PC-3 (cell line): ENCODE measurements around the gene ST6GALNAC6. TPM values are rescaled to one million over a fixed set of nuclear protein-coding genes. Genes with fewer than 3 reads are reported as not detected.

Experiments
- ATAC-seq: fragments of 200-7000 bp; cut with Tn5 transposase; 2 replicates; pipeline ENCODE4 v1.9.1; 2020; ENCODE audit warnings: mild to moderate bottlenecking, moderate library complexity
- BruUV-seq: library from RNA; stranded (reverse); fragments of 400-500 nt; replicated peaks from 2 replicates; lab custom pipeline; 2021; lab: Mats Ljungman, UMichigan
- CTCF ChIA-PET: fragments of 300-600 bp; sonication (Branson Sonifier 250); formaldehyde crosslinking; loops from one replicate; lab custom pipeline; 2022; ENCODE audit warnings: antibody characterized with exemption; lab: Charles Lee
- POLR2A ChIA-PET: fragments of 300-600 bp; sonication (Branson Sonifier 250); formaldehyde crosslinking; loops from one replicate; lab custom pipeline; 2022; ENCODE audit warnings: antibody characterized with exemption; ENCODE audit not compliant: unreplicated experiment; lab: Charles Lee
- DNase-seq: peaks from one replicate; pipeline ENCODE4 v3.0.0-alpha.2; 2015
- H2AFZ ChIP-seq: fragments of 300-600 bp; sonication (generic); 2 replicates; pipeline ENCODE4 v1.6.0; 2016; ENCODE audit warnings: antibody characterized with exemption, low read length
- H3F3A ChIP-seq: fragments of 300-600 bp; sonication (generic); one replicate; pipeline ENCODE4 v1.6.0; 2017; ENCODE audit warnings: antibody characterized with exemption, low read length, control low read depth, mild to moderate bottlenecking; ENCODE audit not compliant: unreplicated experiment
- H3K27ac ChIP-seq: fragments of 300-600 bp; sonication (generic); 2 replicates; pipeline ENCODE4 v1.5.1; 2016; ENCODE audit warnings: mild to moderate bottlenecking, low read length
- H3K27me3 ChIP-seq: fragments of 300-600 bp; sonication (generic); 2 replicates; pipeline ENCODE4 v1.6.1; 2016; ENCODE audit warnings: low read length, mixed read lengths
- H3K36me3 ChIP-seq: fragments of 300-600 bp; sonication (generic); 2 replicates; pipeline ENCODE4 v1.6.1; 2016; ENCODE audit warnings: low read depth, mixed run types, low read length, mixed read lengths
- H3K4me1 ChIP-seq: fragments of 300-600 bp; sonication (generic); 2 replicates; pipeline ENCODE4 v1.5.1; 2016; ENCODE audit warnings: low read length; ENCODE audit not compliant: insufficient read depth
- H3K4me2 ChIP-seq: fragments of 300-600 bp; sonication (generic); 2 replicates; pipeline ENCODE4 v1.6.0; 2016; ENCODE audit warnings: low read length
- H3K4me3 ChIP-seq: fragments of 300-600 bp; sonication (generic); 2 replicates; pipeline ENCODE4 v1.5.1; 2016; ENCODE audit warnings: mild to moderate bottlenecking, low read length, mixed read lengths
- H3K79me2 ChIP-seq: fragments of 300-600 bp; sonication (generic); 2 replicates; pipeline ENCODE4 v1.6.1; 2017; ENCODE audit warnings: low read length, mixed read lengths
- H3K9ac ChIP-seq: fragments of 300-600 bp; sonication (generic); 2 replicates; pipeline ENCODE4 v1.6.0; 2016; ENCODE audit warnings: mild to moderate bottlenecking, low read length
- H3K9me2 ChIP-seq: fragments of 300-600 bp; sonication (generic); replicated peaks from 2 replicates; pipeline ENCODE4 v1.6.1; 2016; ENCODE audit warnings: mixed run types, low read length, mixed read lengths
- H3K9me3 ChIP-seq: fragments of 300-600 bp; sonication (generic); 2 replicates; pipeline ENCODE4 v1.6.1; 2016; ENCODE audit warnings: low read length, mixed read lengths
- H4K20me1 ChIP-seq: fragments of 300-600 bp; sonication (generic); 2 replicates; pipeline ENCODE4 v1.6.1; 2016; ENCODE audit warnings: low read length, mixed read lengths
- CTCF ChIP-seq: fragments of 300-600 bp; sonication (generic); conservative IDR thresholded peaks from 2 replicates; pipeline ENCODE4 v1.5.1; 2017; ENCODE audit warnings: antibody characterized with exemption, low read depth, mild to moderate bottlenecking, low read length
- EZH2 ChIP-seq: fragments of 300-600 bp; sonication (generic); IDR thresholded peaks from one replicate; pipeline ENCODE4 v1.6.1; 2017; ENCODE audit warnings: antibody characterized with exemption, mild to moderate bottlenecking, low read length; ENCODE audit not compliant: unreplicated experiment
- EZH2phosphoT487 ChIP-seq: fragments of 300-600 bp; sonication (generic); IDR thresholded peaks from 2 replicates; pipeline ENCODE4 v1.6.1; 2018; ENCODE audit warnings: mild to moderate bottlenecking, antibody characterized with exemption, low read length, borderline replicate concordance
- intact Hi-C: fragments of 100-400 bp; cut with micrococcal nuclease; formaldehyde crosslinking; loops from 2 replicates; pipeline ENCODE4 v1.9.0; 2023
- total RNA-seq: library from RNA; depleted of rRNA; stranded (reverse); fragments of >200 nt; gene quantifications from 2 replicates; pipeline ENCODE4 v1.2.3, GENCODE V29; 2014

Gene ST6GALNAC6
- total RNA-seq, 1 experiment from 2014 or later: 14.5 TPM

- Histone ChIP-seq H3K27ac (peak within 1 kb of the TSS; percentile 5; the same call in 1 of the 2 replicates), H3K9me3 (no peaks in the 10 kb centered on the region), H3K9me2 (no peaks in the 10 kb centered on the region), H2AFZ (peak within 1 kb of the TSS; percentile 41), H3K27me3 (no peaks in the 10 kb centered on the region), H3K4me2 (peak within 1 kb of the TSS; percentile 68), H3K4me3 (peak within 1 kb of the TSS; percentile 53), H4K20me1 (no peaks in the 10 kb centered on the region), H3K4me1 (peaks cover 26% of the 10 kb centered on the region), H3K36me3 (no peaks in the 10 kb centered on the region), H3F3A (no peaks in the 10 kb centered on the region), H3K79me2 (peaks cover 10% of the 10 kb centered on the region), H3K9ac (no peak within 1 kb of the TSS)
- POLR2A ChIA-PET: no interaction called here
- ATAC-seq: peak; percentile 81
- no TSS peak for BruUV-seq
- CTCF ChIA-PET: no interaction called here
- no peak for TF ChIP-seq EZH2
- TF ChIP-seq EZH2phosphoT487: no peak
- no peak for TF ChIP-seq CTCF
- intact Hi-C loops: no loop called here
- peak; percentile 68 for DNase-seq
These were observed 31.1 kb upstream of the ST6GALNAC6 start, which contains the start of gene PIP5KL1 for GRCh38 chr9:127930231-127931091. Gene PIP5KL1, minus strand, starts transcription at chr9:127930777. Its CDS starts 25 bp downstream, at chr9:127930752.

- Histone ChIP-seq H3K27me3 (no peaks in the 10 kb centered on the region), H3K4me2 (no peak overlapping the region), H3K9ac (no peak overlapping the region), H3K79me2 (0 out of 2 replicates have a peak, but pooled peaks cover 1% of the 10 kb centered on the region), H3K9me3 (no peaks in the 10 kb centered on the region), H3K9me2 (no peaks in the 10 kb centered on the region), H3F3A (no peaks in the 10 kb centered on the region), H3K4me1 (peaks cover 25% of the 10 kb centered on the region), H3K27ac (no peak overlapping the region), H4K20me1 (no peaks in the 10 kb centered on the region), H2AFZ (no peak overlapping the region), H3K4me3 (no peak overlapping the region), H3K36me3 (no peaks in the 10 kb centered on the region)
- TF ChIP-seq CTCF (no peak), EZH2 (no peak), EZH2phosphoT487 (no peak)
- ChIA-PET CTCF (no interaction called here), POLR2A (no interaction called here)
- ATAC-seq (no peak), DNase-seq (no peak)
- intact Hi-C loops: no loop called here
- BruUV-seq: no TSS peak
These were observed 30.2 kb upstream of the ST6GALNAC6 start for GRCh38 chr9:127929625-127929979.
